ENCODE data around the gene AFTPH.

AFTPH gene

GRCh38 chr2:64481665-64482064, 42.5 kb upstream of the AFTPH start:
- Histone ChIP-seq H3K79me2 (ENCODE audit: insufficient read depth, low read length) (no peaks in the 10 kb centered on the region), H3K9me3 (ENCODE audit: insufficient read depth, low read length, severe bottlenecking) (no peaks in the 10 kb centered on the region), H3K36me3 (ENCODE audit: insufficient read depth, low read length) (no peaks in the 10 kb centered on the region), H3K27ac (ENCODE audit: low read length) (no peak overlapping the region), H2AFZ (ENCODE audit: low read depth, low read length) (no peak overlapping the region), H3K27me3 (ENCODE audit: insufficient read depth, low read length, poor library complexity) (peaks cover 22% of the 10 kb centered on the region), H3K9ac (ENCODE audit: low read depth, low read length) (no peak overlapping the region), H4K20me1 (ENCODE audit: insufficient read depth, low read length) (no peaks in the 10 kb centered on the region), H3K4me2 (ENCODE audit: insufficient read depth, low read length) (no peak overlapping the region), H3K4me1 (ENCODE audit: insufficient read depth, low read length) (no peaks in the 10 kb centered on the region), H3K4me3 (ENCODE audit: low read depth in 1 of 2, low read length in 2 of 2) (no peak overlapping the region)
- TF ChIP-seq CTCF (IDR thresholded peaks at IDR 0.05; ENCODE audit: borderline replicate concordance, extremely low read depth, low read length, poor library complexity, severe bottlenecking) (no peak), EZH2 (IDR thresholded peaks at IDR 0.05; ENCODE audit: borderline replicate concordance, low read depth, low read length, severe bottlenecking) (no peak)
- ATAC-seq (ENCODE audit: insufficient read depth, low read depth), result no peak
- no peak for DNase-seq

- ATAC-seq (ENCODE audit: insufficient read depth, low read depth), result no peak
- Histone ChIP-seq H3K4me3 (ENCODE audit: low read depth in 1 of 2, low read length in 2 of 2) (no peak overlapping the region), H3K4me2 (ENCODE audit: insufficient read depth, low read length) (no peak overlapping the region), H3K36me3 (ENCODE audit: insufficient read depth, low read length) (no peaks in the 10 kb centered on the region), H2AFZ (ENCODE audit: low read depth, low read length) (no peak overlapping the region), H4K20me1 (ENCODE audit: insufficient read depth, low read length) (no peaks in the 10 kb centered on the region), H3K4me1 (ENCODE audit: insufficient read depth, low read length) (no peaks in the 10 kb centered on the region), H3K9me3 (ENCODE audit: insufficient read depth, low read length, severe bottlenecking) (no peaks in the 10 kb centered on the region), H3K27ac (ENCODE audit: low read length) (no peak overlapping the region), H3K79me2 (ENCODE audit: insufficient read depth, low read length) (no peaks in the 10 kb centered on the region), H3K27me3 (ENCODE audit: insufficient read depth, low read length, poor library complexity) (peaks cover 22% of the 10 kb centered on the region), H3K9ac (ENCODE audit: low read depth, low read length) (no peak overlapping the region)
- TF ChIP-seq EZH2 (IDR thresholded peaks at IDR 0.05; ENCODE audit: borderline replicate concordance, low read depth, low read length, severe bottlenecking) (no peak), CTCF (IDR thresholded peaks at IDR 0.05; ENCODE audit: borderline replicate concordance, extremely low read depth, low read length, poor library complexity, severe bottlenecking) (no peak)
- no peak for DNase-seq
Measured at GRCh38 chr2:64482243-64482642, 41.9 kb upstream of the AFTPH start.

GRCh38 chr2:64482765-64483504, 41.2 kb upstream of the AFTPH start:
- Histone ChIP-seq H3K79me2 (ENCODE audit: insufficient read depth, low read length) (no peaks in the 10 kb centered on the region), H3K36me3 (ENCODE audit: insufficient read depth, low read length) (no peaks in the 10 kb centered on the region), H3K4me2 (ENCODE audit: insufficient read depth, low read length) (no peak overlapping the region), H3K27ac (ENCODE audit: low read length) (no peak overlapping the region), H3K9ac (ENCODE audit: low read depth, low read length) (no peak overlapping the region), H3K4me3 (ENCODE audit: low read depth in 1 of 2, low read length in 2 of 2) (no peak overlapping the region), H3K9me3 (ENCODE audit: insufficient read depth, low read length, severe bottlenecking) (no peaks in the 10 kb centered on the region), H4K20me1 (ENCODE audit: insufficient read depth, low read length) (no peaks in the 10 kb centered on the region), H3K27me3 (ENCODE audit: insufficient read depth, low read length, poor library complexity) (peaks cover 22% of the 10 kb centered on the region), H3K4me1 (ENCODE audit: insufficient read depth, low read length) (no peaks in the 10 kb centered on the region), H2AFZ (ENCODE audit: low read depth, low read length) (no peak overlapping the region)
- no peak for DNase-seq
- no peak for ATAC-seq (ENCODE audit: insufficient read depth, low read depth)
- no peak for TF ChIP-seq CTCF (IDR thresholded peaks at IDR 0.05; ENCODE audit: borderline replicate concordance, extremely low read depth, low read length, poor library complexity, severe bottlenecking)
- TF ChIP-seq EZH2 (IDR thresholded peaks at IDR 0.05; ENCODE audit: borderline replicate concordance, low read depth, low read length, severe bottlenecking), result no peak

All from DND-41 (cell line).